ENCODE data around the gene TMEM8B. TPM values are rescaled to one million over a fixed set of nuclear protein-coding genes. Genes with fewer than 3 reads are reported as not detected.

Gene TMEM8B
- polyA plus RNA-seq, 1 of the 3 experiments (the other 2 are of a cell fraction) = 5.8 TPM

DNA sequence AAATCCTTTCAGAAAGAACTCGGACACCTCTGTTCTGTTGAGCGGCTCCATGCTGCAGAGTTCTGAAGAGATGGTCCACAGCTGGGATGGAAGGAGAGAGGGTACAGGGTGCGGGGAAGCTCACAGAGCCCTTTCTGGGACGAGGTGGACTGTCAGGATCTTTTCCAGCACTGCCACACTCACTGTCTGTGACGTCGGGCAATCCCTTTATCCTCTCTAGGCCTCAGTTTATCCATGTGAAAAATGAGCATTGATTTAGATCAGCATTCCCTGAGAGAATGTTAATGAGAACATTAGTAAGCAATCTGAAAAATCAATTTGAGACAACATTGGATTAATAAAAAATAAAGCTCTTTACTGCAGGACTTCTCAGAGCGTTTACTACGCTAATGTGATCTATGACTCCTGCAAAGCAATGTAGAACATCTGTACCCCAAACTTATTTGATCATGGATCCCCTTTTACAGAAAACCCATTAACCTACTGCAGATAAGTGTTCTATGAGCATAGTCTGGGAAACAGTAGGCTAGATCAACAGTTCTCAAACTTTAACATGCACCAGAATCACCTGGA lies 41.4 kb downstream of the TMEM8B start, which contains the start of gene OR13J1:
Gene OR13J1, minus strand, starts transcription at position 51 of the 573 bp plus-strand sequence. Its CDS starts 0 bp downstream, at position 51.
- Histone ChIP-seq H2AFZ (ENCODE audit: low read depth) (no peak within 1 kb of the TSS), H3K79me2 (ENCODE audit: insufficient read depth) (no peaks in the 10 kb centered on the region), H3K4me1 (ENCODE audit: control insufficient read depth in 1 of 2, insufficient read depth in 2 of 2, low read depth in 1 of 2, low read length in 1 of 2) (no peaks in the 10 kb centered on the region; a peak in 1 of 4 replicates), H3K4me3 (ENCODE audit: low read depth in 2 of 2, low read length in 1 of 2) (no peak within 1 kb of the TSS), H3K9me3 (no peaks in the 10 kb centered on the region), H3K4me2 (no peak within 1 kb of the TSS), H3K27ac (ENCODE audit: low read depth in 2 of 2, low read length in 1 of 2) (no peak within 1 kb of the TSS), H3K9ac (no peak within 1 kb of the TSS), H3K9me2 (no peaks in the 10 kb centered on the region), H3F3A (replicated peaks; ENCODE audit: insufficient read depth) (no peaks in the 10 kb centered on the region), H4K20me1 (ENCODE audit: insufficient read depth) (no peaks in the 10 kb centered on the region), H3K27me3 (ENCODE audit: insufficient read depth) (no peaks in the 10 kb centered on the region), H3K36me3 (replicated peaks in 1 of 2; ENCODE audit: control insufficient read depth in 1 of 2, insufficient read depth in 2 of 2, low read length in 1 of 2) (no peaks in the 10 kb centered on the region)
- CTCF ChIA-PET = interaction anchor here (1.0 to 3.4 kb wide), 5 partner anchors 9 to 45 kb away, joined by 3 to 15 read pairs (median 3); no protein-coding TSS in a partner anchor
- POLR2A ChIA-PET = no interaction called here
- WGBS (ENCODE audit: low lambda C conversion rate) = 79% methylated on average over 8 of the region's 8 CpGs
- no peak for DNase-seq
- TF ChIP-seq, protein P1, sequence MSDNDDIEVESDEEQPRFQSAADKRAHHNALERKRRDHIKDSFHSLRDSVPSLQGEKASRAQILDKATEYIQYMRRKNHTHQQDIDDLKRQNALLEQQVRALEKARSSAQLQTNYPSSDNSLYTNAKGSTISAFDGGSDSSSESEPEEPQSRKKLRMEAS (IDR thresholded peaks at IDR 0.05; ENCODE audit: low read depth) = no peak
- TF ChIP-seq, protein P2, sequence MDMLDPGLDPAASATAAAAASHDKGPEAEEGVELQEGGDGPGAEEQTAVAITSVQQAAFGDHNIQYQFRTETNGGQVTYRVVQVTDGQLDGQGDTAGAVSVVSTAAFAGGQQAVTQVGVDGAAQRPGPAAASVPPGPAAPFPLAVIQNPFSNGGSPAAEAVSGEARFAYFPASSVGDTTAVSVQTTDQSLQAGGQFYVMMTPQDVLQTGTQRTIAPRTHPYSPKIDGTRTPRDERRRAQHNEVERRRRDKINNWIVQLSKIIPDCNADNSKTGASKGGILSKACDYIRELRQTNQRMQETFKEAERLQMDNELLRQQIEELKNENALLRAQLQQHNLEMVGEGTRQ (IDR thresholded peaks at IDR 0.05; ENCODE audit: borderline replicate concordance, low read depth, low read length) = no peak
- TF ChIP-seq EP300 (IDR thresholded peaks at IDR 0.05; ENCODE audit: borderline replicate concordance in 1 of 2, low read depth in 1 of 2, low read length in 1 of 2) (no peak), FOXM1 (IDR thresholded peaks at IDR 0.05; ENCODE audit: low read depth) (no peak)

DNA sequence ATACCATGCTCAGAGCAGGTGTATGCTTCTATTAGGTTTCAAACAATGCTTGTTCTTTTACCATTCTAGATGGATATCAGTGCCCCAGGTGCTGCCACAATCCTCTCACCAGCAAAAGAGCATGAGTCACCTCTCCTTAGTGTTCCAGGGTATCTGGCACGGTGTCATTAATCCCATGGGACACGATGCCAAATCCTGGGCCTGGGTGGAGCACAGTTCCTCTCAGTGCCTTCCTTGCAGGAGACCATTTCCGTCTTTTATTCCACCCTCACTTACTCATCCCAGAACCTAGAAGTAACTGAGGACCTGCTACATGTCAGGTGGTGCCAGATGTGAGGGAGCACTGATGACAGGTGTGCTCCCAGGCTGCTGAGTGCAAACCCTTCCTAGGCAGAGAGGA lies 42.5 kb downstream of the TMEM8B start:
- H3K36me3 ChIP-seq (replicated peaks in 1 of 2; ENCODE audit: control insufficient read depth in 1 of 2, insufficient read depth in 2 of 2, low read length in 1 of 2) = no peaks in the 10 kb centered on the region
- CTCF ChIA-PET = interaction anchor here (1.0 to 3.4 kb wide), 3 partner anchors 10 to 47 kb away, joined by 3 to 15 read pairs (median 3); no protein-coding TSS in a partner anchor
- no peak overlapping the region for H3K4me3 ChIP-seq (ENCODE audit: low read depth in 2 of 2, low read length in 1 of 2)
- 0 out of 2 replicates have a peak, but pooled peaks cover 6% of the 10 kb centered on the region for H3K9me3 ChIP-seq
- H2AFZ ChIP-seq (ENCODE audit: low read depth) = no peak overlapping the region
- no peaks in the 10 kb centered on the region for H3F3A ChIP-seq (replicated peaks; ENCODE audit: insufficient read depth)
- no peaks in the 10 kb centered on the region for H3K9me2 ChIP-seq
- H3K4me1 ChIP-seq (ENCODE audit: control insufficient read depth in 1 of 2, insufficient read depth in 2 of 2, low read depth in 1 of 2, low read length in 1 of 2) = no peaks in the 10 kb centered on the region; a peak in 1 of 4 replicates
- no peak for DNase-seq
- no peak overlapping the region for H3K4me2 ChIP-seq
- WGBS (ENCODE audit: low lambda C conversion rate) = 53% methylated on average over 3 of the region's 3 CpGs
- POLR2A ChIA-PET = no interaction called here
- H3K27ac ChIP-seq (ENCODE audit: low read depth in 2 of 2, low read length in 1 of 2) = no peak overlapping the region
- TF ChIP-seq, protein P3, sequence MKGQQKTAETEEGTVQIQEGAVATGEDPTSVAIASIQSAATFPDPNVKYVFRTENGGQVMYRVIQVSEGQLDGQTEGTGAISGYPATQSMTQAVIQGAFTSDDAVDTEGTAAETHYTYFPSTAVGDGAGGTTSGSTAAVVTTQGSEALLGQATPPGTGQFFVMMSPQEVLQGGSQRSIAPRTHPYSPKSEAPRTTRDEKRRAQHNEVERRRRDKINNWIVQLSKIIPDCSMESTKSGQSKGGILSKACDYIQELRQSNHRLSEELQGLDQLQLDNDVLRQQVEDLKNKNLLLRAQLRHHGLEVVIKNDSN (IDR thresholded peaks at IDR 0.05; ENCODE audit: borderline replicate concordance, low read depth) = no peak
- TF ChIP-seq RCOR1 (IDR thresholded peaks at IDR 0.05; ENCODE audit: low read length) (no peak), NFIC (IDR thresholded peaks at IDR 0.05; ENCODE audit: borderline replicate concordance) (no peak), JUND (IDR thresholded peaks at IDR 0.05) (no peak), CHD2 (IDR thresholded peaks at IDR 0.05; ENCODE audit: low read length, partially characterized antibody) (no peak), TEAD4 (IDR thresholded peaks at IDR 0.05; ENCODE audit: borderline replicate concordance, insufficient read depth) (no peak), EP300 (IDR thresholded peaks at IDR 0.05; ENCODE audit: borderline replicate concordance in 1 of 2, low read depth in 1 of 2, low read length in 1 of 2) (no peak), POLR2AphosphoS5 (IDR thresholded peaks at IDR 0.05; ENCODE audit: low read depth, low read length) (no peak), MEF2A (IDR thresholded peaks at IDR 0.05; ENCODE audit: borderline replicate concordance, low read depth) (no peak), FOXJ3 (CRISPR knock-in tag; IDR thresholded peaks at IDR 0.05) (no peak), MXI1 (IDR thresholded peaks at IDR 0.05; ENCODE audit: low read depth, low read length) (no peak), TAF1 (IDR thresholded peaks at IDR 0.05; ENCODE audit: borderline replicate concordance, low read depth, low read length) (no peak), YY1 (IDR thresholded peaks at IDR 0.05; ENCODE audit: low read depth) (no peak), GABPA (IDR thresholded peaks at IDR 0.05; ENCODE audit: low read depth) (no peak), ELF1 (IDR thresholded peaks at IDR 0.05) (no peak)
- TF ChIP-seq, protein P4, sequence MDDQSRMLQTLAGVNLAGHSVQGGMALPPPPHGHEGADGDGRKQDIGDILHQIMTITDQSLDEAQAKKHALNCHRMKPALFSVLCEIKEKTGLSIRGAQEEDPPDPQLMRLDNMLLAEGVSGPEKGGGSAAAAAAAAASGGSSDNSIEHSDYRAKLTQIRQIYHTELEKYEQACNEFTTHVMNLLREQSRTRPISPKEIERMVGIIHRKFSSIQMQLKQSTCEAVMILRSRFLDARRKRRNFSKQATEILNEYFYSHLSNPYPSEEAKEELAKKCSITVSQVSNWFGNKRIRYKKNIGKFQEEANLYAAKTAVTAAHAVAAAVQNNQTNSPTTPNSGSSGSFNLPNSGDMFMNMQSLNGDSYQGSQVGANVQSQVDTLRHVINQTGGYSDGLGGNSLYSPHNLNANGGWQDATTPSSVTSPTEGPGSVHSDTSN (IDR thresholded peaks at IDR 0.05) = no peak
- TF ChIP-seq, protein P5, sequence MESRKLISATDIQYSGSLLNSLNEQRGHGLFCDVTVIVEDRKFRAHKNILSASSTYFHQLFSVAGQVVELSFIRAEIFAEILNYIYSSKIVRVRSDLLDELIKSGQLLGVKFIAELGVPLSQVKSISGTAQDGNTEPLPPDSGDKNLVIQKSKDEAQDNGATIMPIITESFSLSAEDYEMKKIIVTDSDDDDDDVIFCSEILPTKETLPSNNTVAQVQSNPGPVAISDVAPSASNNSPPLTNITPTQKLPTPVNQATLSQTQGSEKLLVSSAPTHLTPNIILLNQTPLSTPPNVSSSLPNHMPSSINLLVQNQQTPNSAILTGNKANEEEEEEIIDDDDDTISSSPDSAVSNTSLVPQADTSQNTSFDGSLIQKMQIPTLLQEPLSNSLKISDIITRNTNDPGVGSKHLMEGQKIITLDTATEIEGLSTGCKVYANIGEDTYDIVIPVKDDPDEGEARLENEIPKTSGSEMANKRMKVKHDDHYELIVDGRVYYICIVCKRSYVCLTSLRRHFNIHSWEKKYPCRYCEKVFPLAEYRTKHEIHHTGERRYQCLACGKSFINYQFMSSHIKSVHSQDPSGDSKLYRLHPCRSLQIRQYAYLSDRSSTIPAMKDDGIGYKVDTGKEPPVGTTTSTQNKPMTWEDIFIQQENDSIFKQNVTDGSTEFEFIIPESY (IDR thresholded peaks at IDR 0.05; ENCODE audit: borderline replicate concordance, low read depth) = no peak
- TF ChIP-seq, protein P6, sequence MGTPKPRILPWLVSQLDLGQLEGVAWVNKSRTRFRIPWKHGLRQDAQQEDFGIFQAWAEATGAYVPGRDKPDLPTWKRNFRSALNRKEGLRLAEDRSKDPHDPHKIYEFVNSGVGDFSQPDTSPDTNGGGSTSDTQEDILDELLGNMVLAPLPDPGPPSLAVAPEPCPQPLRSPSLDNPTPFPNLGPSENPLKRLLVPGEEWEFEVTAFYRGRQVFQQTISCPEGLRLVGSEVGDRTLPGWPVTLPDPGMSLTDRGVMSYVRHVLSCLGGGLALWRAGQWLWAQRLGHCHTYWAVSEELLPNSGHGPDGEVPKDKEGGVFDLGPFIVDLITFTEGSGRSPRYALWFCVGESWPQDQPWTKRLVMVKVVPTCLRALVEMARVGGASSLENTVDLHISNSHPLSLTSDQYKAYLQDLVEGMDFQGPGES (IDR thresholded peaks at IDR 0.05; ENCODE audit: low read depth, low read length) = no peak
- H3K9ac ChIP-seq = no peak overlapping the region
- no peaks in the 10 kb centered on the region for H3K79me2 ChIP-seq (ENCODE audit: insufficient read depth)
- no peaks in the 10 kb centered on the region for H3K27me3 ChIP-seq (ENCODE audit: insufficient read depth)
- H4K20me1 ChIP-seq (ENCODE audit: insufficient read depth) = no peaks in the 10 kb centered on the region

All from SK-N-SH (cell line).